ENCODE measurements around the gene DENND2D. TPM values are rescaled to one million over a fixed set of nuclear protein-coding genes. Genes with fewer than 3 reads are reported as not detected.
A peak's percentile ranks its signal among the peaks of the same experiment; 100 is the strongest.

DENND2D gene
- total and polyA plus RNA-seq, 2 donors (not counting 1 experiment from before 2014, with no cell fraction given), result 48.0 to 111 TPM

DNA sequence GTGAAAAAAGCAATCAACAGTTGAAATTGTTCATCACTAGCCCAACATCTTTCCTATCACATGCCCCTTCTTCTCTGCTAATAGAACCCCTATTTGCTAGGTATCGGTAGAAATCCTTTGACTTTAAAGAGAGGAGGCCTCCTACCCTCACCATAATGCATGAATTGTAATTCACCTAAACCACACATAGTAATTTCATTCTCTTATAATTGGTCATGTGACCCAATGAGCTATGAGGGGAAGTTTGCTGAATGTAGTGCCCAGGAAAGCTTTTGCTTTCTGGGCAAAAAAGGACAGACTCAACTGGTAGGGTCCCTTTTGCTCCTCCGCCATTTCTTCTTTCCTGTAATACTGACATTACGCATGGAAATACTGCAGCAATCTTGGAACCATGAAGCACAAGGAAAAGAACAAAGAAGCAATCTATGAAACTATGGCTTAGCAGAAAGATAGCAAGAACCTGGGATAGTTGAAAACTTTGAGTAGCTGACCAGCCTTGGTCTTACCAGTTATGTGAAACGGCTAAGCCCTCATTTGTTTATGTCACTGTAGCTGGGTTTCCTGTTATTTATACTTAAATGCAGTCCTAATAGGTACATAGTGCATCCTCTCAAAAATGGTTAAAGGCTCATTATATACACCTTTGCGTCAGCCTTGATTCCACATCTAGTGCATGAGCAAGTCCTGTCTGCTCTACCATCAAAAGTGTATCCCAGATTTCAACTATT is 16.9 kb upstream of the DENND2D start:
- Histone ChIP-seq H3K4me3 (ENCODE audit: control extremely low read depth in 1 of 5, extremely low read depth in 1 of 5, insufficient read depth in 1 of 5, low read depth in 2 of 5, low read length in 4 of 5) (peak overlapping the region in 1 of 5 experiments; percentile 21), H2AFZ (ENCODE audit: insufficient read depth, low read depth, low read length, poor library complexity, severe bottlenecking) (no peak overlapping the region), H3K36me3 (replicated peaks in 1 of 2; ENCODE audit: control extremely low read depth in 1 of 2, control insufficient read depth in 1 of 2, extremely low read depth in 1 of 2, insufficient read depth in 2 of 2, low read length in 1 of 2) (no peaks in the 10 kb centered on the region), H3K27me3 (replicated peaks in 1 of 4; ENCODE audit: control extremely low read depth in 1 of 4, control insufficient read depth in 3 of 4, insufficient read depth in 4 of 4, low read length in 3 of 4) (no peaks in the 10 kb centered on the region), H4K20me1 (ENCODE audit: control insufficient read depth, insufficient read depth, low read length, poor library complexity, severe bottlenecking) (no peaks in the 10 kb centered on the region), H3K79me2 (ENCODE audit: control insufficient read depth, insufficient read depth, low read length) (no peaks in the 10 kb centered on the region), H3K9me3 (ENCODE audit: control extremely low read depth in 1 of 3, control insufficient read depth in 2 of 3, insufficient read depth in 1 of 3, low read length in 2 of 3) (no peaks in the 10 kb centered on the region), H3K4me2 (replicated peaks; ENCODE audit: low read depth, low read length, poor library complexity, severe bottlenecking) (peak overlapping the region; percentile 70), H3K9ac (ENCODE audit: low read length) (no peak overlapping the region), H3K4me1 (ENCODE audit: control insufficient read depth in 2 of 2, insufficient read depth in 2 of 2, low read length in 2 of 2) (peaks cover 98 to 100% of the 10 kb centered on the region in 2 donors), H3K27ac (ENCODE audit: low read length in 2 of 2) (peak overlapping the region; percentile 81 to 92)
- intact Hi-C loops (cut with micrococcal nuclease), result loop anchor here (5.0 to 10.0 kb wide), 3 partner anchors 345 to 545 kb away; partner anchors contain the start of genes CD53 and KCNA3
- Mint-ChIP-seq H3K27ac (peak overlapping the region; percentile 95), H3K4me3 (peak overlapping the region; percentile 60), H3K27me3 (no peaks in the 10 kb centered on the region), H3K4me1 (peaks cover 97% of the 10 kb centered on the region), H3K9me3 (ENCODE audit: insufficient read depth) (peaks cover 3% of the 10 kb centered on the region)
- DNase-seq (peak; percentile 26), ATAC-seq (ENCODE audit: low read depth) (no peak)
- ChIA-PET CTCF (interaction anchor here (0.6 to 10.9 kb wide), 7 partner anchors 11 to 224 kb away, joined by 3 to 205 read pairs (median 13); partner anchors contain the start of gene DENND2D), POLR2A (interaction anchor here (1.2 to 8.3 kb wide), 3 partner anchors 10 to 189 kb away, joined by 3 to 138 read pairs (median 9); partner anchors contain the start of gene DENND2D)
- WGBS (ENCODE audit: insufficient coverage), result 67% methylated on average over 1 of the region's 5 CpGs
- TF ChIP-seq EZH2 (IDR thresholded peaks at IDR 0.05; ENCODE audit: borderline replicate concordance, insufficient read depth, low read depth, low read length, poor library complexity, severe bottlenecking), result no peak
- TF ChIP-seq, protein P1, sequence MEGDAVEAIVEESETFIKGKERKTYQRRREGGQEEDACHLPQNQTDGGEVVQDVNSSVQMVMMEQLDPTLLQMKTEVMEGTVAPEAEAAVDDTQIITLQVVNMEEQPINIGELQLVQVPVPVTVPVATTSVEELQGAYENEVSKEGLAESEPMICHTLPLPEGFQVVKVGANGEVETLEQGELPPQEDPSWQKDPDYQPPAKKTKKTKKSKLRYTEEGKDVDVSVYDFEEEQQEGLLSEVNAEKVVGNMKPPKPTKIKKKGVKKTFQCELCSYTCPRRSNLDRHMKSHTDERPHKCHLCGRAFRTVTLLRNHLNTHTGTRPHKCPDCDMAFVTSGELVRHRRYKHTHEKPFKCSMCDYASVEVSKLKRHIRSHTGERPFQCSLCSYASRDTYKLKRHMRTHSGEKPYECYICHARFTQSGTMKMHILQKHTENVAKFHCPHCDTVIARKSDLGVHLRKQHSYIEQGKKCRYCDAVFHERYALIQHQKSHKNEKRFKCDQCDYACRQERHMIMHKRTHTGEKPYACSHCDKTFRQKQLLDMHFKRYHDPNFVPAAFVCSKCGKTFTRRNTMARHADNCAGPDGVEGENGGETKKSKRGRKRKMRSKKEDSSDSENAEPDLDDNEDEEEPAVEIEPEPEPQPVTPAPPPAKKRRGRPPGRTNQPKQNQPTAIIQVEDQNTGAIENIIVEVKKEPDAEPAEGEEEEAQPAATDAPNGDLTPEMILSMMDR (IDR thresholded peaks at IDR 0.05), result no peak

GRCh38 chr1:111216751-111217150 is 16.3 kb upstream of the DENND2D start:
- Histone ChIP-seq H4K20me1 (ENCODE audit: control insufficient read depth, insufficient read depth, low read length, poor library complexity, severe bottlenecking) (no peaks in the 10 kb centered on the region), H3K9ac (ENCODE audit: low read length) (no peak overlapping the region), H3K9me3 (ENCODE audit: control extremely low read depth in 1 of 3, control insufficient read depth in 2 of 3, insufficient read depth in 1 of 3, low read length in 2 of 3) (no peaks in the 10 kb centered on the region), H3K4me2 (replicated peaks; ENCODE audit: low read depth, low read length, poor library complexity, severe bottlenecking) (peak overlapping the region; percentile 70), H3K4me1 (ENCODE audit: control insufficient read depth in 2 of 2, insufficient read depth in 2 of 2, low read length in 2 of 2) (peaks cover 92 to 96% of the 10 kb centered on the region in 2 donors), H2AFZ (ENCODE audit: insufficient read depth, low read depth, low read length, poor library complexity, severe bottlenecking) (no peak overlapping the region), H3K27ac (ENCODE audit: low read length in 2 of 2) (peak overlapping the region; percentile 81 to 92), H3K79me2 (ENCODE audit: control insufficient read depth, insufficient read depth, low read length) (no peaks in the 10 kb centered on the region), H3K36me3 (replicated peaks in 1 of 2; ENCODE audit: control extremely low read depth in 1 of 2, control insufficient read depth in 1 of 2, extremely low read depth in 1 of 2, insufficient read depth in 2 of 2, low read length in 1 of 2) (no peaks in the 10 kb centered on the region), H3K27me3 (replicated peaks in 1 of 4; ENCODE audit: control extremely low read depth in 1 of 4, control insufficient read depth in 3 of 4, insufficient read depth in 4 of 4, low read length in 3 of 4) (no peaks in the 10 kb centered on the region), H3K4me3 (ENCODE audit: control extremely low read depth in 1 of 5, extremely low read depth in 1 of 5, insufficient read depth in 1 of 5, low read depth in 2 of 5, low read length in 4 of 5) (no peak overlapping the region)
- POLR2A ChIA-PET, result interaction anchor here (1.3 to 8.3 kb wide), 4 partner anchors 10 to 232 kb away, joined by 3 to 138 read pairs (median 9); partner anchors contain the start of genes DENND2D and WDR77
- H3K27ac Mint-ChIP-seq, result peak overlapping the region; percentile 95
- peaks cover 3% of the 10 kb centered on the region for H3K9me3 Mint-ChIP-seq (ENCODE audit: insufficient read depth)
- H3K27me3 Mint-ChIP-seq, result no peaks in the 10 kb centered on the region
- TF ChIP-seq EZH2 (IDR thresholded peaks at IDR 0.05; ENCODE audit: borderline replicate concordance, insufficient read depth, low read depth, low read length, poor library complexity, severe bottlenecking), result no peak
- TF ChIP-seq, protein P1 (IDR thresholded peaks at IDR 0.05), result no peak
- intact Hi-C loops (cut with micrococcal nuclease), result loop anchor here (1.0 to 10.0 kb wide), 6 partner anchors 12 to 544 kb away; partner anchors contain the start of genes CD53, CEPT1, DRAM2 and KCNA3
- 28% methylated on average over 4 of the region's 5 CpGs for WGBS (ENCODE audit: insufficient coverage)
- CTCF ChIA-PET, result interaction anchor here (0.6 to 10.9 kb wide), 7 partner anchors 10 to 256 kb away, joined by 3 to 205 read pairs (median 7); partner anchors contain the start of gene DENND2D
- H3K4me1 Mint-ChIP-seq, result peaks cover 95% of the 10 kb centered on the region
- ATAC-seq (ENCODE audit: low read depth), result no peak
- H3K4me3 Mint-ChIP-seq, result peak overlapping the region; percentile 60
- no peak for DNase-seq

Data from B cell (primary cell).